ENCODE data around the gene BMP7.

Gene BMP7

GRCh38 chr20:57229490-57229889 is 37.0 kb downstream of the BMP7 start:
- no peak for DNase-seq (ENCODE audit: low read depth in 3 of 3)

GRCh38 chr20:57225830-57226229 is 40.6 kb downstream of the BMP7 start:
- DNase-seq (ENCODE audit: low read depth in 3 of 3), result no peak

GRCh38 chr20:57225197-57225733 is 41.2 kb downstream of the BMP7 start:
- no peak for DNase-seq (ENCODE audit: low read depth in 3 of 3)

- DNase-seq (ENCODE audit: low read depth in 3 of 3), result no peak
These were observed 41.8 kb downstream of the BMP7 start for GRCh38 chr20:57224641-57225138.

GRCh38 chr20:57223648-57224489 is 42.6 kb downstream of the BMP7 start:
- no peak for DNase-seq (ENCODE audit: low read depth in 3 of 3)

GRCh38 chr20:57222631-57222950 is 43.9 kb downstream of the BMP7 start:
- no peak for DNase-seq (ENCODE audit: low read depth in 3 of 3)

GRCh38 chr20:57221916-57222630 is 44.4 kb downstream of the BMP7 start:
- no peak for DNase-seq (ENCODE audit: low read depth in 3 of 3)

- no peak for DNase-seq (ENCODE audit: low read depth in 3 of 3)
These were observed 45.9 kb downstream of the BMP7 start for GRCh38 chr20:57220337-57221145.

GRCh38 chr20:57219071-57219677 is 47.3 kb downstream of the BMP7 start:
- no peak for DNase-seq (ENCODE audit: low read depth in 3 of 3)

- no peak for DNase-seq (ENCODE audit: low read depth in 3 of 3)
These were observed 48.0 kb downstream of the BMP7 start for GRCh38 chr20:57218489-57218888.

- no peak for DNase-seq (ENCODE audit: low read depth in 3 of 3)
These were observed 48.6 kb downstream of the BMP7 start for GRCh38 chr20:57217802-57218201.

GRCh38 chr20:57216669-57217068 is 49.8 kb downstream of the BMP7 start:
- DNase-seq (ENCODE audit: low read depth in 3 of 3), result no peak

- no peak for DNase-seq (ENCODE audit: low read depth in 3 of 3)
These were observed 50.5 kb downstream of the BMP7 start for GRCh38 chr20:57215826-57216471.

GRCh38 chr20:57215426-57215825 is 51.0 kb downstream of the BMP7 start:
- DNase-seq (ENCODE audit: low read depth in 3 of 3), result no peak

GRCh38 chr20:57214948-57215347 is 51.5 kb downstream of the BMP7 start:
- no peak for DNase-seq (ENCODE audit: low read depth in 3 of 3)

GRCh38 chr20:57214427-57214826 is 52.0 kb downstream of the BMP7 start:
- no peak for DNase-seq (ENCODE audit: low read depth in 3 of 3)

GRCh38 chr20:57213924-57214323 is 52.5 kb downstream of the BMP7 start:
- no peak for DNase-seq (ENCODE audit: low read depth in 3 of 3)

GRCh38 chr20:57213291-57213690 is 53.1 kb downstream of the BMP7 start:
- DNase-seq (ENCODE audit: low read depth in 3 of 3), result no peak

- no peak for DNase-seq (ENCODE audit: low read depth in 3 of 3)
These were observed 53.7 kb downstream of the BMP7 start for GRCh38 chr20:57212534-57213276.

GRCh38 chr20:57211908-57212533 is 54.4 kb downstream of the BMP7 start:
- DNase-seq (ENCODE audit: low read depth in 3 of 3), result no peak

Measured in stimulated activated CD4-positive, alpha-beta T cell treated with anti-CD3 and anti-CD28 coated beads, TNF-alpha, amount 100 ng/mL, for 48 hours (primary cell).